K562 (cell line): Measurements from ENCODE around the gene DCAF6. TPM values are rescaled to one million over a fixed set of nuclear protein-coding genes. Genes with fewer than 3 reads are reported as not detected.
A peak's percentile ranks its signal among the peaks of the same experiment; 100 is the strongest.

Source experiments
- ADNP ChIP-seq: fragments of 200-800 bp; sonication (Bioruptor generic); IDR thresholded peaks from 2 replicates; pipeline ENCODE4 v1.6.1; 2016; ENCODE audit warnings: missing genetic modification characterization, missing compliant biosample characterization
- AFF4 ChIP-seq: sonication (generic); formaldehyde crosslinking; IDR thresholded peaks from 2 replicates; pipeline ENCODE4 v1.8.0; 2023; ENCODE audit warnings: mild to moderate bottlenecking, missing genetic modification reagents
- BCOR ChIP-seq: fragments of 450-650 bp; IDR thresholded peaks from 2 replicates; pipeline ENCODE4 v1.6.1; 2016
- CREM ChIP-seq: IDR thresholded peaks from 2 replicates; pipeline ENCODE4 v1.6.1; 2014; ENCODE audit warnings: antibody characterized with exemption, low read depth
- GTF2F1 ChIP-seq: IDR thresholded peaks from 2 replicates; pipeline ENCODE4 v1.6.1; 2011; ENCODE audit warnings: low read depth, low read length, improper control_type of control experiment
- HDAC1 ChIP-seq, 2 experiments: fragments of 450-650 bp; IDR thresholded peaks; 2 replicates each; pipeline ENCODE4 v1.6.1; 2016 to 2017; ENCODE audit warnings: inconsistent platforms in 1 of 2, mild to moderate bottlenecking in 1 of 2, moderate library complexity in 1 of 2
- HEY1 ChIP-seq: fragments of 250-450 bp; sonication (Bioruptor Pico); IDR thresholded peaks from 2 replicates; pipeline ENCODE4 v1.5.0; 2020; ENCODE audit warnings: mild to moderate bottlenecking, moderate library complexity, borderline replicate concordance
- MAFG ChIP-seq: fragments of 450-650 bp; conservative IDR thresholded peaks from 2 replicates; pipeline ENCODE4 v1.6.1; 2016; ENCODE audit warnings: missing genetic modification characterization, missing compliant biosample characterization
- PYGO2 ChIP-seq: fragments of 450-650 bp; IDR thresholded peaks from 2 replicates; pipeline ENCODE4 v1.6.1; 2016; ENCODE audit warnings: mild to moderate bottlenecking, missing genetic modification characterization, moderate library complexity, missing compliant biosample characterization
- RB1 ChIP-seq: fragments of 450-650 bp; IDR thresholded peaks from 2 replicates; pipeline ENCODE4 v1.6.1; 2017; ENCODE audit warnings: low read depth, mild to moderate bottlenecking
- RBM15 ChIP-seq: fragments of 200-400 bp; formaldehyde crosslinking; IDR thresholded peaks from 2 replicates; pipeline ENCODE4 v1.6.1; 2018; ENCODE audit warnings: mild to moderate bottlenecking, low read length, moderate library complexity; ENCODE audit not compliant: insufficient read depth
- SNRNP70 ChIP-seq: fragments of 200-400 bp; formaldehyde crosslinking; optimal IDR thresholded peaks from 2 replicates; pipeline ENCODE3; 2017; ENCODE audit warnings: low read depth, low read length
- TEAD4 ChIP-seq, 2 experiments: sonication (generic) in 1 of 2; formaldehyde crosslinking in 1 of 2; IDR thresholded peaks; 2 replicates each; pipeline versions ENCODE4 v1.6.1 to v1.8.0; 2012 to 2022; ENCODE audit warnings: borderline replicate concordance in 1 of 2, inconsistent platforms in 1 of 2, low read length in 1 of 2, mild to moderate bottlenecking in 1 of 2, missing genetic modification reagents in 1 of 2
- YBX1 ChIP-seq: fragments of 450-650 bp; IDR thresholded peaks from 2 replicates; pipeline ENCODE4 v1.7.1; 2016; ENCODE audit warnings: mild to moderate bottlenecking
- ZBTB8A ChIP-seq: fragments of 450-650 bp; IDR thresholded peaks from 2 replicates; pipeline ENCODE4 v1.6.1; 2018; ENCODE audit warnings: mild to moderate bottlenecking, moderate library complexity; ENCODE audit not compliant: partially characterized antibody
- ZNF143 ChIP-seq: sonication (generic); formaldehyde crosslinking; IDR thresholded peaks from 2 replicates; pipeline ENCODE4 v1.9.0; 2022; ENCODE audit warnings: mild to moderate bottlenecking, missing genetic modification reagents
- ZNF184 ChIP-seq: sonication (generic); formaldehyde crosslinking; IDR thresholded peaks from 2 replicates; pipeline ENCODE4 v1.5.0; 2020; ENCODE audit warnings: missing genetic modification reagents
- ZNF398 ChIP-seq: fragments of 250-450 bp; sonication (Bioruptor Pico); IDR thresholded peaks from 2 replicates; pipeline ENCODE4 v1.8.0; 2021; ENCODE audit warnings: moderate library complexity, mild to moderate bottlenecking, inconsistent platforms
- ZNF431 ChIP-seq: sonication (generic); formaldehyde crosslinking; IDR thresholded peaks from 2 replicates; pipeline ENCODE4 v1.8.0; 2022; ENCODE audit warnings: mild to moderate bottlenecking, missing genetic modification reagents
- ZNF512 ChIP-seq: IDR thresholded peaks from 2 replicates; pipeline ENCODE4 v1.6.1; 2016; ENCODE audit warnings: missing genetic modification characterization, missing compliant biosample characterization
- ZNF561 ChIP-seq: fragments of 450-650 bp; formaldehyde crosslinking; conservative IDR thresholded peaks from 2 replicates; pipeline ENCODE4 v1.4.0; 2020; ENCODE audit warnings: mild to moderate bottlenecking, moderate library complexity
- ZNF699 ChIP-seq: fragments of 250-450 bp; sonication (Bioruptor Pico); IDR thresholded peaks from 2 replicates; pipeline ENCODE4 v1.8.0; 2021; ENCODE audit warnings: mild to moderate bottlenecking, moderate library complexity; ENCODE audit not compliant: insufficient replicate concordance
- ZNF764 ChIP-seq: fragments of 250-450 bp; sonication (Bioruptor Pico); IDR thresholded peaks from 2 replicates; pipeline ENCODE4 v1.4.0; 2020; ENCODE audit warnings: low read depth, mild to moderate bottlenecking, moderate library complexity
- ZNF785 ChIP-seq: fragments of 250-450 bp; sonication (Bioruptor Pico); IDR thresholded peaks from 2 replicates; pipeline ENCODE4 v1.4.0; 2020; ENCODE audit warnings: mild to moderate bottlenecking
- ZSCAN29 ChIP-seq: fragments of 450-650 bp; IDR thresholded peaks from 2 replicates; pipeline ENCODE4 v1.6.1; 2017
- polyA plus RNA-seq, 8 experiments: library from polyadenylated mRNA; depleted of rRNA in 4 of 8; stranded (reverse) in 5 of 8; unstranded in 3 of 8; fragments of >200 nt; fragmentation: Nextera tagmentation in 2 of 8; fragmentation: Illumina TruSeq in 1 of 8; extraction: Ambion mirVana in 2 of 8; extraction: Trizol in 1 of 8; gene quantifications; 2 replicates each; pipeline versions ENCODE4 v1.2.1 to v1.2.3, GENCODE V29; 2011 to 2014; ENCODE audit warnings: inconsistent platforms in 1 of 8, missing spikeins in 1 of 8
- total RNA-seq, 7 experiments: library from RNA; depleted of rRNA in 6 of 7; stranded (reverse); fragments of >200 nt in 6 of 7; fragmentation: Illumina TruSeq in 2 of 7; extraction: Trizol in 2 of 7; gene quantifications; 2 replicates each; pipeline versions ENCODE4 v1.2.1 to v1.2.3, GENCODE V29; 2011 to 2021; ENCODE audit warnings: low replicate concordance in 1 of 7

Gene DCAF6
- total and polyA plus RNA-seq, 9 of the 15 experiments (the other 6 are each of a cell fraction or from before 2014, with no cell fraction given) = 19.1 to 102 (median 46.3) TPM

GRCh38 chr1:167933788-167934187 is 2.7 kb upstream of the DCAF6 start (continued):
- TF ChIP-seq YBX1 (no peak), ZNF699 (no peak), MAFG (tag) (no peak), CREM (no peak), HDAC1 (IDR thresholded peaks at IDR 0.05) (peak; percentile 56 to 66; a peak in 2 of 4 replicates), GTF2F1 (no peak), BCOR (peak; percentile 99), ADNP (tag) (peak; percentile 98), ZBTB8A (no peak), ZNF431 (CRISPR knock-in tag) (no peak), ZNF184 (CRISPR knock-in tag) (no peak), ZNF512 (tag) (no peak), PYGO2 (tag) (no peak), TEAD4 (IDR thresholded peaks at IDR 0.05; ENCODE audit: low read length) (peak; percentile 64), TEAD4 (CRISPR knock-in tag; IDR thresholded peaks at IDR 0.05; ENCODE audit: borderline replicate concordance) (no peak), SNRNP70 (no peak), RBM15 (no peak), AFF4 (CRISPR knock-in tag) (no peak), ZNF785 (no peak), ZSCAN29 (no peak), ZNF143 (CRISPR knock-in tag) (no peak), ZNF398 (CRISPR knock-in tag) (no peak), ZNF764 (no peak), HEY1 (no peak), ZNF561 (CRISPR knock-in tag) (no peak), RB1 (no peak)
